ENCODE measurements around the gene KIFBP. TPM values are rescaled to one million over a fixed set of nuclear protein-coding genes. Genes with fewer than 3 reads are reported as not detected.

Gene KIFBP
- total and polyA plus RNA-seq, 2 of the 13 experiments (the other 11 are each of a cell fraction or from before 2014, with no cell fraction given) = 13.0 to 21.9 TPM

- TF ChIP-seq XBP1 (CRISPR knock-in tag; IDR thresholded peaks at IDR 0.05) (no peak), MEF2D (CRISPR knock-in tag; IDR thresholded peaks at IDR 0.05) (peak; percentile 55; the same call in 1 of the 2 replicates), SMAD3 (CRISPR knock-in tag; IDR thresholded peaks at IDR 0.05) (peak; percentile 77), ZNF33A (CRISPR knock-in tag; IDR thresholded peaks at IDR 0.05; ENCODE audit: borderline replicate concordance) (0 out of 2 replicates have a peak, but pooled peaks have one; percentile 46), FLYWCH1 (CRISPR knock-in tag; IDR thresholded peaks at IDR 0.05) (no peak), ZNF329 (CRISPR knock-in tag; IDR thresholded peaks at IDR 0.05; ENCODE audit: low read depth) (peak; percentile 23; the same call in 1 of the 2 replicates), ZBTB4 (CRISPR knock-in tag; IDR thresholded peaks at IDR 0.05; ENCODE audit: borderline replicate concordance) (peak; percentile 64), ZNF350 (CRISPR knock-in tag; IDR thresholded peaks at IDR 0.05; ENCODE audit: borderline replicate concordance, low read depth) (peak; percentile 90; the same call in 1 of the 2 replicates), ATF7-NPFF (CRISPR knock-in tag; IDR thresholded peaks at IDR 0.05; ENCODE audit: low read depth) (peak; percentile 54; the same call in 1 of the 2 replicates), DRAP1 (CRISPR knock-in tag; IDR thresholded peaks at IDR 0.05) (peak; percentile 69), NFKBIZ (CRISPR knock-in tag; IDR thresholded peaks at IDR 0.05) (peak; percentile 27; the same call in 1 of the 2 replicates), ZNF557 (CRISPR knock-in tag; IDR thresholded peaks at IDR 0.05) (no peak), FOXA3 (CRISPR knock-in tag; IDR thresholded peaks at IDR 0.05) (peak; percentile 44), CBX5 (CRISPR knock-in tag; IDR thresholded peaks at IDR 0.05; ENCODE audit: borderline replicate concordance) (no peak; the same call in 1 of the 2 replicates), NAIF1 (CRISPR knock-in tag; IDR thresholded peaks at IDR 0.05; ENCODE audit: borderline replicate concordance) (peak; percentile 78; the same call in 1 of the 2 replicates), PRDM10 (CRISPR knock-in tag; IDR thresholded peaks at IDR 0.05; ENCODE audit: low read depth) (0 out of 2 replicates have a peak, but pooled peaks have one; percentile 30), ZFP36L1 (CRISPR knock-in tag; IDR thresholded peaks at IDR 0.05) (no peak), YEATS4 (CRISPR knock-in tag; IDR thresholded peaks at IDR 0.05; ENCODE audit: borderline replicate concordance) (peak; percentile 97)
- TF ChIP-seq, protein P1, sequence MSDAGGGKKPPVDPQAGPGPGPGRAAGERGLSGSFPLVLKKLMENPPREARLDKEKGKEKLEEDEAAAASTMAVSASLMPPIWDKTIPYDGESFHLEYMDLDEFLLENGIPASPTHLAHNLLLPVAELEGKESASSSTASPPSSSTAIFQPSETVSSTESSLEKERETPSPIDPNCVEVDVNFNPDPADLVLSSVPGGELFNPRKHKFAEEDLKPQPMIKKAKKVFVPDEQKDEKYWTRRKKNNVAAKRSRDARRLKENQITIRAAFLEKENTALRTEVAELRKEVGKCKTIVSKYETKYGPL (CRISPR knock-in tag; IDR thresholded peaks at IDR 0.05) = 0 out of 2 replicates have a peak, but pooled peaks have one; percentile 20
Measured at GRCh38 chr10:68955832-68956532, 32.6 kb upstream of the KIFBP start, which contains the start of gene DDX21 (continued).
